Keratinocyte (primary cell): ENCODE data around the gene LYPD1. TPM values are rescaled to one million over a fixed set of nuclear protein-coding genes. Genes with fewer than 3 reads are reported as not detected.

ENCODE experiments used
- DNase-seq: peaks from one replicate; pipeline ENCODE4 v3.0.0-alpha.2; 2011; ENCODE audit warnings: low read depth, missing footprints, low spot score
- FAIRE-seq: peaks from 2 replicates; lab custom pipeline; 2011; peaks lifted over from hg19 to GRCh38; lab: Jason Lieb, UNC
- H2AFZ ChIP-seq: 2 replicates; pipeline ENCODE4 v1.6.0; 2012; ENCODE audit warnings: low read length, control low read depth, inconsistent platforms; ENCODE audit not compliant: control insufficient read depth
- H3K27ac ChIP-seq: 2 replicates; pipeline ENCODE4 v1.5.1; 2011; ENCODE audit warnings: low read length; ENCODE audit not compliant: control insufficient read depth, insufficient read depth
- H3K27me3 ChIP-seq: 3 replicates; pipeline ENCODE4 v1.6.0; 2011; ENCODE audit warnings: low read length; ENCODE audit not compliant: control insufficient read depth, insufficient read depth; ENCODE audit errors: extremely low read depth
- H3K36me3 ChIP-seq, 2 experiments: 2 replicates in 1 of 2; 3 replicates in 1 of 2; pipeline ENCODE4 v1.5.1; 2011; ENCODE audit warnings: low read length in 2 of 2, mild to moderate bottlenecking in 1 of 2; ENCODE audit not compliant: control insufficient read depth in 2 of 2, insufficient read depth in 2 of 2; ENCODE audit errors: extremely low read depth in 1 of 2
- H3K4me1 ChIP-seq: 3 replicates; pipeline ENCODE4 v1.5.1; 2011; ENCODE audit warnings: low read length; ENCODE audit not compliant: control insufficient read depth, insufficient read depth; ENCODE audit errors: extremely low read depth
- H3K4me2 ChIP-seq: 3 replicates; pipeline ENCODE4 v1.6.0; 2011; ENCODE audit warnings: low read depth, low read length; ENCODE audit not compliant: control insufficient read depth, insufficient read depth; ENCODE audit errors: extremely low read depth
- H3K4me3 ChIP-seq, 3 experiments: fragments of 200-600 bp in 1 of 3; sonication (generic) in 1 of 3; 2 replicates in 2 of 3; 3 replicates in 1 of 3; pipeline ENCODE4 v1.5.1; 2011 to 2016; ENCODE audit warnings: low read length in 3 of 3, mild to moderate bottlenecking in 3 of 3, control low read depth in 2 of 3, inconsistent platforms in 1 of 3, low read depth in 1 of 3, mixed read lengths in 1 of 3, mixed run types in 1 of 3, moderate library complexity in 1 of 3; ENCODE audit not compliant: control insufficient read depth in 2 of 3, insufficient read depth in 2 of 3; ENCODE audit errors: extremely low read depth in 1 of 3
- H3K79me2 ChIP-seq: 2 replicates; pipeline ENCODE4 v1.6.0; 2012; ENCODE audit warnings: low read length; ENCODE audit not compliant: control insufficient read depth, insufficient read depth
- H3K9ac ChIP-seq: 3 replicates; pipeline ENCODE4 v1.6.0; 2011; ENCODE audit warnings: low read length; ENCODE audit not compliant: control insufficient read depth, insufficient read depth; ENCODE audit errors: extremely low read depth
- H3K9me1 ChIP-seq: 3 replicates; pipeline ENCODE4 v1.6.0; 2011; ENCODE audit warnings: low read length; ENCODE audit not compliant: control insufficient read depth, insufficient read depth; ENCODE audit errors: extremely low read depth
- H3K9me3 ChIP-seq: 2 replicates; pipeline ENCODE4 v1.5.1; 2012; ENCODE audit warnings: low read depth, low read length; ENCODE audit not compliant: control insufficient read depth
- H4K20me1 ChIP-seq: 3 replicates; pipeline ENCODE4 v1.6.0; 2011; ENCODE audit warnings: low read length; ENCODE audit not compliant: control insufficient read depth, insufficient read depth; ENCODE audit errors: extremely low read depth
- CTCF ChIP-seq, 3 experiments: IDR thresholded peaks in 1 of 3; conservative IDR thresholded peaks in 1 of 3; optimal IDR thresholded peaks in 1 of 3; 2 replicates in 2 of 3; 3 replicates in 1 of 3; pipeline versions ENCODE3 to v1.5.1; 2011; ENCODE audit warnings: low read length in 3 of 3, mild to moderate bottlenecking in 3 of 3, moderate library complexity in 2 of 3, control low read depth in 1 of 3, inconsistent platforms in 1 of 3; ENCODE audit not compliant: insufficient read depth in 2 of 3; ENCODE audit errors: extremely low read depth in 1 of 3
- EZH2 ChIP-seq: IDR thresholded peaks from one replicate; pipeline ENCODE4 v1.6.1; 2012; ENCODE audit warnings: inconsistent platforms, mild to moderate bottlenecking, low read length, moderate library complexity
- dilution Hi-C: fragments of 300-500 bp; cut with MboI; formaldehyde crosslinking; loops from one replicate; pipeline ENCODE4 v1.7.0; 2020; ENCODE audit warnings: low sequenced_read_pairs; ENCODE audit not compliant: extremely low pct_ligation_motif_present
- polyA plus RNA-seq, 5 experiments: library from polyadenylated mRNA; depleted of rRNA in 3 of 5; stranded (reverse) in 3 of 5; stranded (forward) in 1 of 5; unstranded in 1 of 5; fragments of >200 nt; gene quantifications; 1 replicate in 1 of 5; 2 replicates in 3 of 5; 3 replicates in 1 of 5; pipeline versions ENCODE4 v1.2.1 to v1.2.3, GENCODE V29; 2011 to 2012; ENCODE audit warnings: missing spikeins in 2 of 5, low read depth in 1 of 5, low replicate concordance in 1 of 5

LYPD1 gene
- polyA plus RNA-seq, 1 donor (not counting 4 experiments of a cell fraction or from before 2014, with no cell fraction given): 0.03 TPM

- DNase-seq (no peak), FAIRE-seq (no peak)
- Histone ChIP-seq H3K27me3 (no peaks in the 10 kb centered on the region), H3K36me3 (no peaks in the 10 kb centered on the region), H3K9ac (no peak overlapping the region), H3K4me1 (no peaks in the 10 kb centered on the region), H2AFZ (no peak overlapping the region), H3K4me2 (no peak overlapping the region), H3K4me3 (no peak overlapping the region), H3K9me3 (no peaks in the 10 kb centered on the region), H4K20me1 (no peaks in the 10 kb centered on the region), H3K79me2 (no peaks in the 10 kb centered on the region), H3K9me1 (no peaks in the 10 kb centered on the region), H3K27ac (no peak overlapping the region)
- dilution Hi-C loops: no loop called here
- TF ChIP-seq EZH2: no peak
- no peak for TF ChIP-seq CTCF (optimal IDR thresholded peaks at IDR 0.05 in 1 of 3, IDR thresholded peaks at IDR 0.05 in 1 of 3, conservative IDR thresholded peaks at IDR 0.05 in 1 of 3; ENCODE audit: extremely low read depth in 1 of 3, insufficient read depth in 2 of 3, low read length in 3 of 3)
Observed at GRCh38 chr2:132605236-132606180, 64.5 kb downstream of the LYPD1 start.

DNA sequence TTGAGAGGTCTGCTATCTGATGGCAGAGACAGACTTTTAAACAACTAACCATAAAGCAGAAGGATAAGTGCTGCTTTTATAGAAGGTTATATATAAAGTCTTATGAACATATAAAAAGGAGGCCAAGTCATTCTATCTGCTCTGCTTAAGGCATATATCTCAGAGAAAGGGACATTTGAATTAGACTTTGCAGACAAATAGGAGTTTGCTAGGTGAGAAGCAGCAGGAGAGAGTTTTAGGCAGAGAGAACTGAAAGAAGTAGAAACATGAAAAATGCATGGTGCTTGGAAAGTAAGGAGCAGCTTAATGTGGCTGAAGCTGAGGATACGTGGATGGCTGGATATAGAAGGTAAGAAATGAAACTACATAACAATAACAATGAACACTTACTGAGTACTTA lies 65.4 kb downstream of the LYPD1 start:
- Histone ChIP-seq H4K20me1 (no peaks in the 10 kb centered on the region), H3K9ac (no peak overlapping the region), H3K27me3 (no peaks in the 10 kb centered on the region), H3K4me2 (no peak overlapping the region), H3K9me3 (no peaks in the 10 kb centered on the region), H3K79me2 (no peaks in the 10 kb centered on the region), H3K27ac (no peak overlapping the region), H3K9me1 (no peaks in the 10 kb centered on the region), H3K36me3 (no peaks in the 10 kb centered on the region), H2AFZ (no peak overlapping the region), H3K4me1 (no peaks in the 10 kb centered on the region), H3K4me3 (no peak overlapping the region)
- TF ChIP-seq EZH2 (no peak), CTCF (optimal IDR thresholded peaks at IDR 0.05 in 1 of 3, IDR thresholded peaks at IDR 0.05 in 1 of 3, conservative IDR thresholded peaks at IDR 0.05 in 1 of 3; ENCODE audit: extremely low read depth in 1 of 3, insufficient read depth in 2 of 3, low read length in 3 of 3) (no peak)
- DNase-seq (no peak), FAIRE-seq (no peak)
- dilution Hi-C loops: no loop called here
